ENCODE results near the gene RNU5B-1. TPM values are rescaled to one million over a fixed set of nuclear protein-coding genes. Genes with fewer than 3 reads are reported as not detected.

The RNU5B-1 gene
- total and polyA plus RNA-seq, 2 of the 8 experiments (the other 6 are each of a cell fraction or from before 2014, with no cell fraction given) = not detected

- H4K20me1 ChIP-seq (replicated peaks in 1 of 2; ENCODE audit: control insufficient read depth in 1 of 2, insufficient read depth in 2 of 2, low read length in 2 of 2) = no peaks in the 10 kb centered on the region
- TF ChIP-seq SP1 (IDR thresholded peaks at IDR 0.05; ENCODE audit: low read depth, low read length) (no peak), NANOG (IDR thresholded peaks at IDR 0.05; ENCODE audit: insufficient read depth, low read depth, low read length, poor library complexity, severe bottlenecking) (no peak), CTCF (IDR thresholded peaks at IDR 0.05; ENCODE audit: control extremely low read depth in 1 of 3, insufficient read depth in 1 of 3, low read depth in 1 of 3, low read length in 3 of 3) (no peak), TAF1 (IDR thresholded peaks at IDR 0.05; ENCODE audit: low read depth, low read length) (no peak), KDM1A (IDR thresholded peaks at IDR 0.05; ENCODE audit: borderline replicate concordance, low read length) (no peak), GABPA (IDR thresholded peaks at IDR 0.05; ENCODE audit: borderline replicate concordance, insufficient read depth, low read length) (no peak), CREB1 (IDR thresholded peaks at IDR 0.05) (no peak), CHD1 (IDR thresholded peaks at IDR 0.05; ENCODE audit: low read depth, low read length) (no peak), POU5F1 (IDR thresholded peaks at IDR 0.05; ENCODE audit: low read depth, low read length) (no peak), BRCA1 (IDR thresholded peaks at IDR 0.05; ENCODE audit: low read depth, low read length) (no peak)
- TF ChIP-seq, protein P1, sequence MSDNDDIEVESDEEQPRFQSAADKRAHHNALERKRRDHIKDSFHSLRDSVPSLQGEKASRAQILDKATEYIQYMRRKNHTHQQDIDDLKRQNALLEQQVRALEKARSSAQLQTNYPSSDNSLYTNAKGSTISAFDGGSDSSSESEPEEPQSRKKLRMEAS (IDR thresholded peaks at IDR 0.05) = no peak
Measured at GRCh38 chr15:65305776-65306175, 1.3 kb downstream of the RNU5B-1 start.

More at GRCh38 chr15:65305776-65306175, 1.3 kb downstream of the RNU5B-1 start:
- 100% methylated on average over 3 of the region's 3 CpGs; no CpG with 5 or more reads in 1 of the 2 experiments for WGBS, 2 experiments (ENCODE audit: extremely low coverage in 1 of 2, insufficient coverage in 1 of 2, insufficient read length in 1 of 2, insufficient replicate concordance in 2 of 2, low coverage in 1 of 2, low lambda C conversion rate in 2 of 2, missing lambda C conversion rate in 1 of 2)
- Histone ChIP-seq H4K8ac (ENCODE audit: extremely low read depth, insufficient read depth, low read length) (no peak overlapping the region), H4K5ac (ENCODE audit: insufficient read length, low read depth, low read length) (no peak overlapping the region), H3K79me2 (ENCODE audit: control insufficient read depth in 1 of 2, insufficient read depth in 2 of 2, low read length in 2 of 2) (no peaks in the 10 kb centered on the region), H2AFZ (ENCODE audit: low read length) (no peak overlapping the region), H3K4me3 (ENCODE audit: extremely low read depth in 1 of 4, insufficient read depth in 2 of 4, low read depth in 3 of 4, low read length in 4 of 4) (no peak overlapping the region), H2BK5ac (ENCODE audit: low read depth, low read length) (no peak overlapping the region), H3K23ac (ENCODE audit: insufficient read length) (no peak overlapping the region), H3K36me3 (ENCODE audit: control insufficient read depth in 2 of 4, insufficient read depth in 4 of 4, low read length in 3 of 4) (no peaks in the 10 kb centered on the region), H4K91ac (replicated peaks; ENCODE audit: insufficient read length, low read length) (no peak overlapping the region), H3K9me3 (ENCODE audit: insufficient read depth in 2 of 2, low read depth in 1 of 2, low read length in 1 of 2) (peaks cover 0 to 2% of the 10 kb centered on the region in 2 experiments; a peak in 1 of 4 replicates), H3K23me2 (ENCODE audit: low read depth, low read length) (0 out of 2 replicates have a peak, but pooled peaks cover 4% of the 10 kb centered on the region), H3K4ac (replicated peaks; ENCODE audit: insufficient read length, low read depth, low read length) (no peak overlapping the region), H2BK12ac (ENCODE audit: low read depth, low read length) (no peak overlapping the region), H2BK120ac (replicated peaks; ENCODE audit: low read depth, low read length) (no peak overlapping the region), H3K4me1 (replicated peaks in 1 of 4; ENCODE audit: control insufficient read depth in 3 of 4, insufficient read depth in 4 of 4, low read length in 3 of 4) (peaks cover 0 to 3% (median 0%) of the 10 kb centered on the region in 4 experiments; a peak in 1 of 7 replicates), H2AK5ac (ENCODE audit: low read depth, low read length) (no peak overlapping the region), H3K4me2 (ENCODE audit: insufficient read depth in 1 of 2, low read depth in 2 of 2, low read length in 2 of 2) (no peak overlapping the region), H2BK15ac (ENCODE audit: low read length) (no peak overlapping the region), H3K14ac (ENCODE audit: insufficient read length) (no peak overlapping the region), H3K27ac (ENCODE audit: low read depth, low read length) (no peak overlapping the region), H3K9ac (replicated peaks in 1 of 4; ENCODE audit: extremely low read depth in 1 of 4, low read depth in 3 of 4, low read length in 3 of 4) (no peak overlapping the region), H3K27me3 (replicated peaks in 1 of 4; ENCODE audit: control insufficient read depth in 3 of 4, extremely low read depth in 1 of 4, insufficient read depth in 3 of 4, low read length in 3 of 4) (no peaks in the 10 kb centered on the region), H2BK20ac (ENCODE audit: low read length) (no peak overlapping the region), H3K18ac (ENCODE audit: extremely low read depth, low read length) (no peak overlapping the region), H3K79me1 (ENCODE audit: low read depth, low read length) (no peaks in the 10 kb centered on the region), H3K56ac (replicated peaks; ENCODE audit: insufficient read length, low read depth, low read length) (no peak overlapping the region)
- ChIA-PET POLR2A (ENCODE audit: partially characterized antibody) (interaction anchor here (0.6 to 8.3 kb wide), 13 partner anchors 10 to 191 kb away, joined by 3 to 138 read pairs (median 33); partner anchors contain the start of genes CLPX, IGDCC3, IGDCC4 and PARP16), CTCF (ENCODE audit: partially characterized antibody) (interaction anchor here (0.7 to 3.4 kb wide), 6 partner anchors 10 to 95 kb away, joined by 3 to 13 read pairs (median 4); no protein-coding TSS in a partner anchor)
- FAIRE-seq = no peak
- DNase-seq (ENCODE audit: low read depth in 1 of 2, low spot score in 2 of 2) = no peak
